Epithelial cell of prostate (primary cell): ENCODE results near the gene HTRA3.

ENCODE experiments used
- DNase-seq: peaks from one replicate; pipeline ENCODE4 v3.0.0-alpha.2; 2011; ENCODE audit warnings: low read depth, low spot score
- H3K27ac ChIP-seq: fragments of 450-650 bp; 2 replicates; pipeline ENCODE4 v1.5.1; 2017; ENCODE audit warnings: mild to moderate bottlenecking

The HTRA3 gene

DNA sequence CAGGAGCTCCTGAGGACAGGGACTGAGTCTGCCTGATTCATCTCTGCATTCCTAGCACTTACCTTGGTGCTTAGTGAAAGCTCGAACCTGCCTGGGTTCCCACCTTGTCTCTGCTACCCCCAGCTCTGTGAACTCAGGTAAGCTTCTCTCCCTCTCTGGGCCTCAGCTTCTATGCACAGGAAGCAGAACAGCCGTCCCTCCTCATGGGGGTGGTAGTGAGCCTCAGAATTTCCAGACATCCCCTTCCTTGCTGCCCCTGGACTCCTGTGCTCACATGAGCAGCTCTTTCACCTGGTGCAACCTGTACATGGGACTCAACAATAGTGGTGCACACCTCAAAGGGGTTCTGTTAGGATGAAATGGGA lies 50.8 kb downstream of the HTRA3 start:
- no peak for DNase-seq
- H3K27ac ChIP-seq, result no peak overlapping the region

DNA sequence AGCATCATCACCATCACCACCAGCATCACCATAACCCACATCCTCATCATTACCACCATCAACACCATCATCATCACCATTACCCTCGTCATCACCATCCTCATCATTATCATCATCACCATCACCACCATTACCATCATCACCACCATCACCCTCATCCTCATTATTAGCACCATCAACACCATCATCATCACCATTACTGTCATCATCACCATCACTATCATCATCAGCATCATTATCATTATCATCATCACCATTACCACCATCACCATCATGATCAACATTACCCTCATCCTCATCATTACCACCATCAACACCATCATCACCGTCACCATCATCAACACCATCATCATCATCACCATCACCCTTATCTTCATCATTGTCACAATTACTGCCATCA lies 51.7 kb downstream of the HTRA3 start:
- DNase-seq, result no peak

DNA sequence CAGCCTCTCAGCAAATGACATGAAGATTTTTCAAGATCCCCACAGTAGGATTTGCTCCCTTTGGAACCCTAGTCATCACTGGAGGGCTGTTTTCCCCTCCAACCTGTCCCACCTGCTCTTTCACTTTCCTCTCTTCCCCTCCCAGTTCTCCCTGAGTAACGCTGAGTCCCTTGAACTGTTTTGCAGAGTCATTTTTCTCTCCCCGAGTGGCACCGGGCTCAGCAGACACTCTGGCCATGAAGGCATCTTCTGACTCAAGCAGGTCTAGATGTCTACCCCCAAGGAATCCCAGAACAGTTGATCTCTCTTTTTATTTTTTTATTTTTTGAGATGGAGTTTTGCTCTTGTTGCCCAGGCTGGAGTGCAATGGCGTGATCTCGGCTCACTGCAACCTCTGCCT lies 52.2 kb downstream of the HTRA3 start:
- no peak for DNase-seq
- no peak overlapping the region for H3K27ac ChIP-seq

More for the DNA sequence above, 51.7 kb downstream of the HTRA3 start:
- H3K27ac ChIP-seq, result no peak overlapping the region

DNA sequence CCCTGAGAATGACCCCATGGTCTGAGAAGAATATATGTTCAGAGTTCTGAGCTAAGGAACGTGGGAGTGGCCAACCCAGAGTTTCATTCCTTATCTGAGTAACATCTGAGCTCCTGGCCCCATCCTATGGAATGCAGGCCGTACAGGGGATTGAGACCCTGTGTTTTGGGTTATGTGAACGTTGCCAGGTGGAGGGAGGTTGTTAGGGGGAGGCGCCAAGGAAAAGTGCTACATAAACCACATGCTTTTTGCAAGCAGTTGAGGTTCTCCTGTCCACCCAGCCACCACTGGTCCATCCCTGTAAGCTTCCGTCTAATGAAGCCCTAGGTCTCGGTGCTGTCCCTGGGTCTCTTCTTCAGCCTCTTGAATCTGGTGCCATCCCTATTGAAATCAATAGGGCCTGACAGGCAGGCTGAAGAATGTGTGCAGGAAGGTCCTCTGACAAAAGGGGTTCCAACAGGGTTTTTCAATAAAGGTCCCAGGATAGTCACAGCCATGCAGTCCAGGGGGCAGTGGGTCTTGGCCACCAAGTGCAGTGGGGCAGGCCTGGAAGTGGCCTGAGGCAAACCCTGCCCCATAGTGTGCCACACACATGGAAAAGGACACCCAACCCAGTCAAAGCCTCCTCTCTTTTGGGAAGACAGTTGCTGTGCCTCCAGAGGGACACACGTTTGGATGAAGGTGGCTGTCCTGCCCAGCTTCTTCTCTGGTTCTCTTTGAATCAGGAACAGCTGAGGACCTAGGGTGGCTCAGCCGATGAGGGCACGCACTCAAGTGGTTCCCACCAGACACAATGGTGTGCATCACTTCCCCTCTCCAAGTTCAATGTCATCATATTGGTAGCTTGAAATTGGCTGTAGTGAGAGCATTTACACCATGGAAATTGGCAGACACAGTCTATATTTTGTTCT lies 53.5 kb downstream of the HTRA3 start:
- DNase-seq, result no peak
- H3K27ac ChIP-seq, result no peak overlapping the region

DNA sequence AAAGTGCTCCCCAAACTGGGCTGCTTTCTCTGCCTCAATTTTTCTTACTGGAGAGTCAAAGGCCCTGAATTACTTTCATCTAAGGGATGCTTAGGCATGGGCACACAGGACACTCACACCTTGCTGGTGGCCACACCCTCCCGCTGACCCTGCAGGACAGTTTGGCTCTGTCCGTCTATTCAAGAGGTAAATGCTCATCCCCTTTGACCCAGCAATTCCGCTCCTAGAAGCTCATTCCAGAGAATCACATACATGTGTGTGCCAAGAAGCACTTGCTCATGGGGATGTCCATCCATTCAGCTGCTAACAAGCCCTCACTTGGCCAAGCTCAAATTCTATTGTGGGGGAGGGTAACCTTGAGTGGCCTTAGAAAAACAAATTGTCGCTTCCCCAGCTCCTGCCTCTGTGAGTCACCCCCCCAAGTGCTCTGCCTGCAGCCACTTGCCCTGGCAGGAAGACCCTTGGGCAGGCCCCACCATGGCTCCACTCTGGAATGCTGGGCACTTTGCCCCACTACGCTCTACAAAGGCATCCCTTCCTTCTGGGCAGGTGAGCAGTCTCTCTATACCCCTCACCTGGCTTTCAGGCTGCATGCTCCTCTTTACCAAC lies 54.5 kb downstream of the HTRA3 start:
- H3K27ac ChIP-seq, result peak overlapping the region; percentile 67
- no peak for DNase-seq

DNA sequence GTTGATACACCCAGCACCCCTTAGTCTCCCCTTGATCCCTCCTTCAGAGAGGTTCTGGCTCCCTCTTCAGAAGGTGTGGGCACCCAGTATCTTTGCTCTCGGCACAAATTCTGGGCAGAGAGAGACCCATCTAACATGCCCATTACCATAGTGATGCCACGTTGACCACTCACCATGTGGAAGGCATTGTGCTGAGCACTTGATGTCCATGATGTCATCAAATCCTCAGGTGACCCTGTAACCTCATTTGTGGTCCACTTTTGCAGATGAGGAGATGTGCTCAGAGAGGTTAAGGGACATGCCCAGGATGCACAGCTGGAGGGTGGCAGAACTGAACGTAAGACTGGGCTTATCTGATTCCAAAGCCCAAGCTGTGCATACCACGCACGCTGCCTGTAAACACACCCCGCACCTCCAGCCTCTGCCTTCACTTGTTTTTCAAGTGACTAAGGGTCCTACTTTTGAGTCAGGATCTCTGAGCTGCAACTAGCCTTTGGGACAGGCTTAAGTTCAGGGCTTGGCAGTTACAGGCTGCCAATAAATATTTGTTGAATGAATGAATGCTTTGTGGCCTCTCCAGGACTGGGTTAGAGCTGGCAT lies 55.2 kb downstream of the HTRA3 start:
- H3K27ac ChIP-seq, result peak overlapping the region; percentile 67
- DNase-seq, result no peak

DNA sequence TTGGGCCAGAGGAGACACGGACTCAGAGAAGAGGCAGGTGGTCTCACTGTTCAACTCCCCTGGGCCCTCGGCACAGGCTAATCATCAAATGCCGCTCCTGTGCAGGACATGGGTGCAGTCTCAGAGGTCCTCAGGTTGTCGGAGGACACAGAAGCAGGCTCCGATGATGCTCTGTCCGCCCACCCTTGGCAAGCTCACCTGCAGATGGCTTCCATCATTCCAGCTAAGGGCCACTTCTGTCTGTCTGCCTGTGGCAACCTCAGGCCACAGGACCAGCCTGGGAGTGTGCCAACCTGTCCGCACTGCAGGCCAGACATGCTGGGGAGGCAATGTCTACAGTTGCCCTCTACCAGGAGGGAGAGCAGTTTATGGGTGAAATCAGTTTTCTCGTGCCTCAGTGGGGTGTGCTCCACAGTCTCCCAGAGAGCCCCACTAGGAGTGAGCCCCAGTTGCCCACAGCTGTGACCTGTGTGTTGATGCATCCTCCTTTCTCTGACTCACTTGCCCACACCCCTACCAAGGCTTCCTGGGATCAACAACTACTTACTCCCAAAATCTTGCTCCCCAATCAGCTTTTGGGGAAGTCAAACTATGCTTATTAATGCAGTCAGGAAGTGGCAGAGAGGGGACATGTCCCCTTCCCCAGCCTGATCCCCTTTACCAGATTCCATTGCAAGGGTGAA lies 55.9 kb downstream of the HTRA3 start:
- no peak for DNase-seq
- H3K27ac ChIP-seq, result peak overlapping the region; percentile 67

DNA sequence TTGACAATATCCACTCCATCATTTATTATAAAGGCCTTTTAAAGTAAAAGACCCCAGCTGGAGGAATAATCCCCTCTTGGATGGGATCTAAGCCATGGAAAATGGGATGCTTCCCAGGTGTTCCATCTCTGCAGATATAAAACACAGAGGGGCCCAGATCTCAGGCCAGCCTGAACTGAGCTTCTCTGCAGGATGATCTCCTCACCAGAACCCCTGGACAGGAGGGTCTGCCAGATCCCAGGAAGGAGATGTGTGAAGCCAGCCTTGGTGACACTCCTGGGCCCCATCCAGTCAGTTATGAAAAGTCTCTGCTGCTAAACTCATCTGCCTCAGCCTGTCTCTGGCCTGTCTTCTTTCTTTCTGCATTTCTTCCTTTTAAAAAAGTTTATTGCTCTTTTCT lies 56.7 kb downstream of the HTRA3 start:
- DNase-seq, result no peak

DNA sequence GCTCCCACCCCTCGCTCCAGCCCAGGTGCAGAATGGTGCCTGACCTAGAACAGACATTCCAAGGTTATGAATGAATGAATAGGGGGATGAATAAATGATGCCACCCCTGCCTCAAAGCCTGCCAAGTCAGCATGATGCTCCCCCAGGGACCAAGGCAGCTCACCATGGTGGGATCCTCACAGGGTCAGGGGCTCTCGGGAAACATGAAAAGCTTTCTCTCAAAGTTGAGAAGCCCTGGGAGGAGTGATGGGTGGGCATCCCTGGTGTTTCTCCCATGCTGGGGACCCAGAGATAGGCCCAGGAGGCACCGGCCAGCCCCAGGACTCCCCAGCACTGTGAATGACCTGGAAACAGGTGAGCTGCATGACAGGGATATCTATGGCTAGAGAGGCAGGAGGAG lies 58.9 kb downstream of the HTRA3 start:
- no peak overlapping the region for H3K27ac ChIP-seq

More for the DNA sequence above, 56.7 kb downstream of the HTRA3 start:
- no peak overlapping the region for H3K27ac ChIP-seq

DNA sequence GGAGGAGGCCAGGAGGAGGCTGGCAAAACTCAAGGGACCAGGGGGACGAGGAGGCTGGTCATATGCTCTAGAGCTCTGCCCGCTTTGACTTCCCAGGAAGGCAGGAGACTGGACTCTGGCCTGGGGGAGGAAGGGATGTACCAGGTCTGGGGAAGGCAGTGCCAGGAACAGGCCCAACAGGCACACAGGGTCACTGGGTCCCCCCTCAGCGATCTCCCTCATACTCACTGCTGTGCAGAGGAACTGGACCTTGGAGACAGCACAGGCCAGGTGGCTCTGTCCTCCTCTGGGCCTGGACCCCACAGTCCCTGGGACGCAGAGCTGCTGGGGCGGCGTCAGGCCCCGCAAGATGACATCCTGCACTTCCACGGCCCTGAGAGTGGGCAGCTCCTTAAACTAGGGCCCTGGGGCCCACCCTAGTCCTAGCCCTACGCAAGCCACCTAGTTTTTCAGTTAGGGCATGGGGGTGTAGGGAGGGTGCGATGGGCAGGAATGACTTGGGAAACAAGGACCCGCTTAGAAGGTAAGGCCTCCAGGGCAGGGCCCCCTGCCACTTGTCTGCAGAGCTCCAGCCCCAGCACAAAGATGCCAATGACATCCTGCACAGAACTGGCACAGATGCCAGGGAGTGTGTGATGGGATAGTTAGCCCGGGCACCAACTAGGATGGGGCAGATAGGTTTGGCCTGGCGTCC lies 59.5 kb downstream of the HTRA3 start:
- DNase-seq, result no peak

More for the DNA sequence above, 58.9 kb downstream of the HTRA3 start:
- DNase-seq, result no peak

DNA sequence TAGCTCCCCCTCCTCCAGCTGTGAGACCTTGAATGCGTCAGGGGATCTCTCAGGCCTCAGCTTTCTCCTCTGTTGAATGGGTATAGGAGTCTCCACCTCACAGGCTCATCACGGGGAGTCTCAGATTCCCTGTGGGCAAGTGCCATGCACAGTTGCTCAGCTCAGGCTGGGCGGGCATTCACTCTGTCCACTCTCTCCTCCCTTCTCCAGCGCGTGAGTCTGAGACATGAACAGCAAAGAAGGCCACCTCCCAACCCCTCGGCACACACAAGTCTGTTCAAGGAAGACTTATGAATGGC lies 60.0 kb downstream of the HTRA3 start:
- no peak overlapping the region for H3K27ac ChIP-seq
- DNase-seq, result no peak

More for the DNA sequence above, 59.5 kb downstream of the HTRA3 start:
- H3K27ac ChIP-seq, result no peak overlapping the region

DNA sequence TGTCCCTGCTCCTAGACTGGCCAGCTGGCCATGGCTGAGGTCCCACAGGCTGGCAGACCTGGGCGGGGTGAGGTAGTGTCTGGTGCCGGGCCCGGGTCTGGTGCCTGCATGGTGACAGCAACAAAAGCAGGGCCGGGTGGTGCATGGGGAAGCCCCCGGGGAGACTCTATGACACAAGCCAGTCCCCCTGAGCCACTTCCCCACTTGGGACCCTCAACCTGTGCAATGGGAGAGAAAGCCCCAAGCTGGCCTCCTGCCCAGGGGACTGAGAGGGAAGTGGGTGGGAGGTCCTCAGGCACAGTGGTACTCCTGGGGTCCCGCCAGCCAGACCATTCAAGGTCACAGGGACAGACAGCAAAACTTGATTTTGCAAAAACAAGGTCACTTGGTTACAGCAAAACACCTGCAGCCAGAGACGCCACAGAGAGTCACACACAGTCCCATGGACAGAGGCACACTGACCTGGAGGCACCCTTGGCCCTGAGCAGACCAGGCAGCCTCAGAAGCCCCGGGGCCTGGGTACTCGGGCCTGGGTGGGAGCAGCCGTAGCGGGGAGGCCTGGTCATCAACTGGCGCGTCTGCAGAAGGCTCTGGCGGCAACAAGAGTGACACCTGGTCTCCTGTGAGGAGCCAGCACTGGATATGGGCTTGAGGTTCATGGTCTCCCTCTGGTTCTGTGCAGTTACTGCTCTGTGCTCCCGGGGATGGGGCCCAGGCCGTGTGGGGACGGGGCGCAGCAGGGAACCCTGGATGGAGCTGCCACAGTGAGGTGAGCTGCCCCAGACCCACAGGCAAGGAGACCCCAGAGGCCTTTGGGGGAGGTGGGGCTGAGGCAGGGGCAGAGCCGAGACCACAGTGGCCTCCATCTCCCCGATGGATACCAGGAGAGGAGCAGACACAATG lies 60.6 kb downstream of the HTRA3 start:
- no peak for DNase-seq
- H3K27ac ChIP-seq, result no peak overlapping the region

DNA sequence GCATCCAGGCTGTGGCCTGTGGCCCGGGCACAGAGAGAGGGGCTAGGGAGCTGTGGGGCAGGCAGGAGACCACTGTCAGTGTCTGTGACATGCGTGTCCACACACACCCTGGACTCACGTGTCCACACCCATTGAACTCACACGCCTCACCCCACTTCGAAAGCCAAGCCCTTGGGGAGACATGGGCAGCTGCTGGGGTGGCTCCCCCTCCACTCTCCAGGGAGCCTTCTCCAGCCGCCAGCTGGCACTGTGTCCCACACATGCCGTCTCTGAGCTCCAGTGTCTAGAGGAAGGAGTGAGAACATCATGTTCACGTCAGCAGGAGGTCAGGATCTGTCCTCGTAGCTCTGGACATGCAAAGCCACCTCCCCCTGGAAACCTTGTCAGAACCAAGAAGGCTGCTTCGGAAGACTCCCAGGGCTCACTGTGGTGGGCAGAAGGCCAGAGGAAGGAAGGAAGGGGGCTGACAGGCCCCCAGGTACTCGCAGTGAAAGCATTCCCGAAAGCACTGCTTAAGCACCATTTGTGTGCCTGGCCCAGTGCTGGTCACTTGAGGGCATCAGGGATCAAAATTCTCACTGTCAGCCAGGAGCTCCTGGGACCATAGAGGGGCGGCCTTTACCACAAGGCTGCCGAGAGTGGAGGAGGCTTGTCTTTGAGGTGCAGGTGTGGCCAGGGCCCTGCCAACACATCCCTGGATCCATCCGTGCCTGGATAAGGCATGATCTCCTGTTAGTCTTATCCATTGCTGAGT lies 61.4 kb downstream of the HTRA3 start:
- no peak overlapping the region for H3K27ac ChIP-seq
- DNase-seq, result no peak

DNA sequence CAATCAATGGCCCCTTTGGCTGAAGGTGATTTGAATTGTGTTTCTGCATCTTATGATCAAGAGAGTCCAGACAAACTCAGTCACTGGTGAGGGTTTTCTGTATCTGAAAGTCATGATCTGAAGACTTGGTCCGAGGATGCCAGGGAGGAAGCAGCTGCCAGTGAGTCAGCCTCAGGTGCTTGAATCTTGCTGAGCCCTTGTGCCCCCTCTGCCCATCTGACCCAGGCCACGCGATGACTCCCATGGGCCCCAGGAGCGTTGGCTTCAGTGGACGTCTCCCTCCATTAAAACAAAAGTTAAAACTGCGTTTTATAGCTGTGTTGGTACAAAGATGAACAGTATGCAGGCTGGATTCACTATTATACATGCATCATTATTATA lies 62.0 kb downstream of the HTRA3 start:
- DNase-seq, result no peak
- H3K27ac ChIP-seq, result no peak overlapping the region

DNA sequence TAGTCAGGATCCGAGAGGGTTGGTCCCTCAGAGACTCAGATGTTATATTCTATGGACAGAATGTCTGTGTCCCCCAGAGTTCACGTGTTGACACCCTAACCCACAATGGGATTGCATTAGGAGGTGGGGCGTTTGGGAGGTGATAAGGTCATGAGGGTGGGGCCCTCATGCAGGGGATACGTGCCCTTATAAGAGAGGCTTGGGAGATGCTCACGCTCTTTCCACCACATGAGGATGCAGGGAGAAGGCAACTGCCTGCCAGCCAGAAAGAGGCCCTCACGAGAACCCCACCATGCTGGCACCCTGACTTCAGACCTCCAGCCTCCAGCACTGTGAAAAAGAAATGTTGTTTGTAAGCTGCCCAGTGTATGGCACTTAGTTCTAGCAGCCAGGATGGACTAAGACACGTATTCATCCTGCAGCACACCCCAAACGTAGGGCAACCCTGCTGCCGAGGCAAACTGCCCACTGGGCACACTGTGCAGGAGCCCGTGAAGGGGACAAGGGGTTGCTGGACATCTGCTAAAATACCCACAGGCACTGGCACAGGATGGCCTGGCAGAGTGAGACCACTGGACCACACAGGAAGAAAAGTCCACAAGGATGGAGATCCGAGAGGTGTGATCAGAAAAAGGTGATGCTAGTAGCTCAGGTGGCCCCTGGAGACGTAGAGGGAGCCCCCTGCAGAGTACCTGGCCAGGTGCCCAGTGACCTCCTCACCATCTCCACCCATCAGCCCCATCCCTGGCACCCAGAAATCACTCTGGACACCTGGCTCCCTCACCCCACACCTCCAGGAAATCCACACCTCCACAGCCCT lies 62.7 kb downstream of the HTRA3 start:
- DNase-seq, result no peak

DNA sequence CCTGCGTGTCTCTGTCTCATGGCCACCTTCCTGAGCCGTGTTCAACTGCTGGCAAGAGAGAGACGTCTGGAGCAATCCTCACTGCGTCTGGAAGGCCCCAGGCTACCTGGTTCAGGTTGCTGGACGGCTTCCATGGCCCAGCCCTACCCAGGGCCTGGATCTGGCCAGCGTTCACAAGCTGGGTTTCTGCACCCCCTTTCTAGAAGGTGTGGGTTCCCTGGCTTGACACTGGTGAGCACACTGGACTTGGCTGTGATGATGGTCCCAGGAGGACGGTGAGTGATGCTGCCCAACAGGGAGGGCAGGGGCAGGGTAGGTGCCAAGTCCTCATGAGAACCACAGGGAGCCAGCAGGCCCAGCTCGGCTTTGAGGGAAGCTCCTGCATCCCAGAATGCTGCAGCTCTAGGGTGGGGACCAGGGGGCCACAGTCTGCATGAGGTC lies 63.4 kb downstream of the HTRA3 start:
- H3K27ac ChIP-seq, result no peak overlapping the region
- DNase-seq, result no peak

More for the DNA sequence above, 62.7 kb downstream of the HTRA3 start:
- no peak overlapping the region for H3K27ac ChIP-seq

DNA sequence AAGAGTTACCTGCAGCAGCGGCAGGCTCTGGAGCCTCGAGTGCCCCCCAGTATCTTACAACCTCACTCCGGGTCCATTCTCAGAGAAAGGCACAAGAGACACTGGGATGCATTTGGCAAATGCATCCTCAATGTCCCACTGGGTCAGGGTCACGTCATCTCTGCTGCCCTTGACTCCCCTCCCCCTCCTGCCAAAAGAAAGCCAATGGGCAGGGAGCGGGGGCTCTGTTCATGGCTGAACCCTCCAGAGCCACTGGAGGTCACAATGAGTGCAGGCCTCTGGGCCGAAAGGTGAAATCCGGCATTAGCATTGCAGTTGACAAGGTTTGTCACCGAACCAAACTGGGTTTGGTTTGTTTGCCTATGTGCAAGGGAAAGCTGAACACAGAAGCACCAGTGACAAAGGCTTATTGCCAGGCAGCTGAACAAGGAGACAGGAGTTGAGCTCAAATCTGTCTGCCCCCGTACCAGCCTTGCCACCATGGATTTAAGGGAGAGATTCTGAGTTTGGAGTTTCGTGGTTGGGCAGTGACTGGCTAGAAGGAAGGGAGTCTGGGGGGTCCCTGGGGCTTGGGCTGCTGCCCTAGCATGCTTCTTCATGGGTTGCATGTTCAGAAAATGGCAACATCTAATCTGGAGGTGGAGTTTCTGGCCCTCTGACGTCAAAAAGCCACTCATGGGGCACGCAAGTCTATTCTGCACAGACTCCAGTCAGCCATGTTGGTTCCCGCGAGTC lies 64.3 kb downstream of the HTRA3 start:
- H3K27ac ChIP-seq, result no peak overlapping the region
- no peak for DNase-seq
